ENCODE results near the gene GORASP1.

The GORASP1 gene

GRCh38 chr3:39107388-39108199 lies at the start of gene GORASP1, which contains the start of gene TTC21A:
Gene GORASP1 (minus strand): TSS chr3:39107627. CDS start chr3:39107541, 86 bp downstream.
Gene TTC21A (plus strand): TSS chr3:39107680. CDS start chr3:39107838, 158 bp downstream.
- TF ChIP-seq POLR2A (IDR thresholded peaks at IDR 0.05; ENCODE audit: low read length) = peak; percentile 78
- no peak for TF ChIP-seq GATA1 (IDR thresholded peaks at IDR 0.05; ENCODE audit: low read depth, low read length)
- DNase-seq = peak; percentile 88 to 92

GRCh38 chr3:39156421-39156820 lies 49.0 kb upstream of the GORASP1 start:
- TF ChIP-seq POLR2A (IDR thresholded peaks at IDR 0.05; ENCODE audit: low read length) = no peak
- no peak for TF ChIP-seq GATA1 (IDR thresholded peaks at IDR 0.05; ENCODE audit: low read depth, low read length)

DNA sequence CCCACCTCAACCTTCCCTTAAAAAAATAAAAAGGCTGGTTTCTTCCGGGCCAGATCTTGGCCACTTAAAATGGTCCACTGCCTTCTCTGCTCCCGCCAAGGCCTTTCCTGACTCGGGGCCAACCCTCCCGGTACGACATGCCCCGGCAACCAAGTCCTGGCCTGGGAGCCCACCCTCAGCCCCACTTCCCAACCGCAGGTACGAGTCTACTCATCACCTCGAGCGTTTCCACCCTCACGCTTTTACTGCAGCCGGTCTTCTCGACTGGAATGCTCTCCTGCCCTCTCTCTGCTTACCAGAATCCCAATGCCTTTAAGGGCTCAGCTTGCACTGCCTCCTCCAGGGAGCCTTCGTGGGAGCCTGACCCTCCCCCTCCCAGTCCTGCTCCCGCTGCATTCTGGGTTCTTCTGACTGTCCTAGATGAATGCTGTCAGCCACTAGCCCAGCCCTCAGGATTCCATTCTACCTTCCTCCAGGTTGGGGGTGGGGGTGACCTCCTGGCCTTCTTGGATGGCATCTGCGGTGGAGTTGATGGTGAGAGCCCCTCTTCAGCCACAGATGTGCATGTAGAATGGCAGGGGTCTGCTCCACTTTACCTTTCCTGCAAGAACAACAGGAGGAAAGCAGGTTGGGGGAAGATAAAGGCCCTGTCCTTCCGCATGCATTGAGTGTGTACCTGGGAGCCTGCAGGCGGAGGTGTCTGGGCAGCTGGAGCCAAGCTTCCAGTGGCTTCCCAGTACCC lies 47.0 kb upstream of the GORASP1 start:
- TF ChIP-seq POLR2A (IDR thresholded peaks at IDR 0.05; ENCODE audit: low read length) = no peak
- no peak for TF ChIP-seq GATA1 (IDR thresholded peaks at IDR 0.05; ENCODE audit: low read depth, low read length)
- peak in 1 of 2 experiments; percentile 20 for DNase-seq

More at GRCh38 chr3:39156421-39156820, 49.0 kb upstream of the GORASP1 start:
- DNase-seq = no peak

GRCh38 chr3:39153977-39154279 lies 46.5 kb upstream of the GORASP1 start:
- DNase-seq = no peak
- TF ChIP-seq POLR2A (IDR thresholded peaks at IDR 0.05; ENCODE audit: low read length) = no peak
- TF ChIP-seq GATA1 (IDR thresholded peaks at IDR 0.05; ENCODE audit: low read depth, low read length) = no peak

- DNase-seq = peak; percentile 56 to 79
- no peak for TF ChIP-seq GATA1 (IDR thresholded peaks at IDR 0.05; ENCODE audit: low read depth, low read length)
- peak; percentile 32 for TF ChIP-seq POLR2A (IDR thresholded peaks at IDR 0.05; ENCODE audit: low read length)
These were observed 43.6 kb upstream of the GORASP1 start for GRCh38 chr3:39150803-39151631.

DNA sequence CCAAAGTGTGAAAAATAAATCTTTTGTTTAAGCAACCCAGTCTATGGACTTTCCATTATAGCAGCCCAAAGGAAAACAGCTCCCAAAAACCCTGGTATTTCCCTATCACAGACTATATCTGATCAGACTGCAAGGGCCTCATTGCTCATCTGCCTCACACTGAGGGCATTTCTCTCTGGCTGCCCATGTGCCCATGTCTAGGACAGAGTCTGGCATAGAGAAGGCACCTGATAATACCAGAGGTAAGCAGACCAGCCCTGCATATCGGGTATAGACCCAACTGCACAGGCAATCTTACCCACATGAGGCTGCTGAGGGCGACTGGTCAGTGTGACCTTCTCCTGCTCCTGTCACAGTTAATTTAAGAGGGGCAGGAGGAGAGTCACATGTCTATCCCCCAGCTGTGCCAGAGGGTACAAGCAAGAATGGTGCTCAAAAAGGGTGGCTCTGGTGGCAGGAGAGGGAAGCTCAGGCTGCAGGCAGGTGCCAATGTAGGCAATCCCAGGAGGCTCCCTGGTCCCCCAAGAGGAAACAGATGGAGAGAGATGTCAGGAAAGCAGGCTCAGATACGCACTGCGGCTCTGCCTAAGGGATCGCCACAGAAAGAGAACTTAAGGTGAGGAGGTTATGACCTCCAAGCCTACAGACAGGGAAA lies 42.8 kb upstream of the GORASP1 start:
- TF ChIP-seq POLR2A (IDR thresholded peaks at IDR 0.05; ENCODE audit: low read length) (peak; percentile 2), GATA1 (IDR thresholded peaks at IDR 0.05; ENCODE audit: low read depth, low read length) (no peak)
- DNase-seq = peak in 1 of 2 experiments; percentile 48

- peak in 1 of 2 experiments; percentile 40 for DNase-seq
- TF ChIP-seq GATA1 (IDR thresholded peaks at IDR 0.05; ENCODE audit: low read depth, low read length) (no peak), POLR2A (IDR thresholded peaks at IDR 0.05; ENCODE audit: low read length) (no peak)
These were observed 42.2 kb upstream of the GORASP1 start for GRCh38 chr3:39149498-39150147.

GRCh38 chr3:39149059-39149455 lies 41.6 kb upstream of the GORASP1 start:
- TF ChIP-seq POLR2A (IDR thresholded peaks at IDR 0.05; ENCODE audit: low read length) = no peak
- TF ChIP-seq GATA1 (IDR thresholded peaks at IDR 0.05; ENCODE audit: low read depth, low read length) = no peak
- DNase-seq = no peak

- no peak for TF ChIP-seq GATA1 (IDR thresholded peaks at IDR 0.05; ENCODE audit: low read depth, low read length)
- peak; percentile 53 to 63 for DNase-seq
These were observed 41.1 kb upstream of the GORASP1 start for GRCh38 chr3:39148435-39149058.

GRCh38 chr3:39147711-39148434 lies 40.4 kb upstream of the GORASP1 start:
- TF ChIP-seq POLR2A (IDR thresholded peaks at IDR 0.05; ENCODE audit: low read length) (no peak), GATA1 (IDR thresholded peaks at IDR 0.05; ENCODE audit: low read depth, low read length) (no peak)
- DNase-seq = peak; percentile 56 to 61

- DNase-seq = peak; percentile 80 to 86
- TF ChIP-seq POLR2A (IDR thresholded peaks at IDR 0.05; ENCODE audit: low read length) (no peak), GATA1 (IDR thresholded peaks at IDR 0.05; ENCODE audit: low read depth, low read length) (no peak)
These were observed 39.5 kb upstream of the GORASP1 start for GRCh38 chr3:39146611-39147591.
